Upper lobe of left lung (tissue), 6 donors: ENCODE data around the gene BGN. TPM values are rescaled to one million over a fixed set of nuclear protein-coding genes. Genes with fewer than 3 reads are reported as not detected.

Source experiments
- ATAC-seq, 2 donors: fragments of 200-7000 bp; cut with Tn5 transposase; one replicate each; pipeline ENCODE4 v1.9.1; 2022; ENCODE audit warnings: mild to moderate bottlenecking in 2 of 2, moderate library complexity in 2 of 2; ENCODE audit not compliant: low FRiP score in 2 of 2
- DNase-seq, 2 donors: peaks; one replicate each; pipeline ENCODE4 v3.0.0-alpha.2; 2019 to 2020
- H3K27ac ChIP-seq, 4 donors: fragments of 200-600 bp; sonication (generic); one replicate each; pipeline ENCODE4 v1.5.1; 2016 to 2019
- H3K27me3 ChIP-seq, 4 donors: fragments of 200-600 bp; sonication (generic); one replicate each; pipeline ENCODE4 v1.5.1; 2017 to 2019
- H3K36me3 ChIP-seq, 4 donors: fragments of 200-600 bp; sonication (generic); one replicate each; pipeline ENCODE4 v1.5.1; 2016 to 2019
- H3K4me1 ChIP-seq, 4 donors: fragments of 200-600 bp; sonication (generic); one replicate each; pipeline ENCODE4 v1.5.1; 2018 to 2019
- H3K4me3 ChIP-seq, 4 donors: fragments of 200-600 bp; sonication (generic); one replicate each; pipeline ENCODE4 v1.5.1; 2017 to 2019; ENCODE audit warnings: mild to moderate bottlenecking in 2 of 4, moderate library complexity in 1 of 4
- H3K9me3 ChIP-seq, 4 donors: fragments of 200-600 bp; sonication (generic); one replicate each; pipeline ENCODE4 v1.5.1; 2018 to 2019
- CTCF ChIP-seq, 6 experiments: fragments of 450-650 bp in 4 of 6; fragments of 200-600 bp in 2 of 6; sonication (generic) in 2 of 6; IDR thresholded peaks; one replicate each; pipeline ENCODE4 v1.5.1; 2016 to 2019; ENCODE audit warnings: antibody characterized with exemption in 6 of 6
- EP300 ChIP-seq, 4 donors: sonication (generic); formaldehyde crosslinking; IDR thresholded peaks; one replicate each; pipeline ENCODE4 v1.5.1; 2017; ENCODE audit warnings: antibody characterized with exemption in 4 of 4, control low read depth in 2 of 4
- POLR2A ChIP-seq, 4 donors: fragments of 450-650 bp; IDR thresholded peaks; one replicate each; pipeline ENCODE4 v1.5.1; 2016 to 2017; ENCODE audit warnings: antibody characterized with exemption in 4 of 4, mild to moderate bottlenecking in 2 of 4
- POLR2AphosphoS5 ChIP-seq, 2 donors: sonication (generic); formaldehyde crosslinking; IDR thresholded peaks; one replicate each; pipeline ENCODE4 v1.5.1; 2017; ENCODE audit warnings: antibody characterized with exemption in 2 of 2
- WGBS, 2 donors: methylation state at CpG; one replicate each; pipeline ENCODE4 v1.1.5; 2017 to 2018; 5-methylcytosine and 5-hydroxymethylcytosine counted together
- total RNA-seq, 6 donors: library from RNA; depleted of rRNA in 4 of 6; stranded (reverse); fragments of >200 nt in 4 of 6; gene quantifications; one replicate each; pipeline versions ENCODE4 v1.1.0 to v1.2.1, GENCODE V29; 2016 to 2021
- donor health status: DM: no; HTN: no; CAD: no; lungs with moderate emphysema.
- donor health status: DM: no; HTN: yes; CAD: no; lungs with severe emphysema.

BGN gene
- total RNA-seq, 6 donors from 2014 or later = 13.0 to 251 (median 86.3) TPM

GRCh38 chrX:153530411-153531129 is 35.8 kb downstream of the BGN start:
- Histone ChIP-seq H3K4me3 (no peak overlapping the region), H3K27me3 (peaks cover 0 to 4% (median 0%) of the 10 kb centered on the region in 4 donors), H3K36me3 (no peaks in the 10 kb centered on the region), H3K27ac (no peak overlapping the region), H3K9me3 (no peaks in the 10 kb centered on the region), H3K4me1 (no peaks in the 10 kb centered on the region)
- TF ChIP-seq EP300 (IDR thresholded peaks at IDR 0.05) (no peak), POLR2A (IDR thresholded peaks at IDR 0.05) (no peak), POLR2AphosphoS5 (IDR thresholded peaks at IDR 0.05) (no peak), CTCF (IDR thresholded peaks at IDR 0.05) (no peak)
- ATAC-seq (no peak), DNase-seq (peak in 1 of 2 donors; percentile 52)
- 26 to 65% methylated on average over 5 to 20 of the region's 20 CpGs for WGBS, 2 donors

GRCh38 chrX:153533091-153533490 is 38.3 kb downstream of the BGN start:
- no peak for DNase-seq
- TF ChIP-seq CTCF (IDR thresholded peaks at IDR 0.05) (no peak), EP300 (IDR thresholded peaks at IDR 0.05) (no peak), POLR2A (IDR thresholded peaks at IDR 0.05) (no peak), POLR2AphosphoS5 (IDR thresholded peaks at IDR 0.05) (no peak)
- 65 to 83% methylated on average over 9 to 15 of the region's 15 CpGs for WGBS, 2 donors
- H3K4me3 ChIP-seq = no peak overlapping the region
- no peak for ATAC-seq
- peaks cover 0 to 4% (median 0%) of the 10 kb centered on the region in 4 donors for H3K27me3 ChIP-seq
- H3K27ac ChIP-seq = no peak overlapping the region
- H3K36me3 ChIP-seq = no peaks in the 10 kb centered on the region
- no peaks in the 10 kb centered on the region for H3K4me1 ChIP-seq
- H3K9me3 ChIP-seq = no peaks in the 10 kb centered on the region

GRCh38 chrX:153537080-153537479 is 42.3 kb downstream of the BGN start:
- ATAC-seq = no peak
- Histone ChIP-seq H3K4me3 (no peak overlapping the region), H3K36me3 (no peaks in the 10 kb centered on the region), H3K27ac (no peak overlapping the region), H3K27me3 (peaks cover 0 to 4% (median 0%) of the 10 kb centered on the region in 4 donors), H3K9me3 (no peaks in the 10 kb centered on the region), H3K4me1 (no peaks in the 10 kb centered on the region)
- TF ChIP-seq EP300 (IDR thresholded peaks at IDR 0.05) = no peak
- no peak for TF ChIP-seq POLR2AphosphoS5 (IDR thresholded peaks at IDR 0.05)
- TF ChIP-seq CTCF (IDR thresholded peaks at IDR 0.05) = no peak
- TF ChIP-seq POLR2A (IDR thresholded peaks at IDR 0.05) = no peak
- peak in 1 of 2 donors; percentile 42 for DNase-seq
- WGBS, 2 donors = 84% methylated on average over 11 of the region's 11 CpGs; no CpG with 5 or more reads in 1 of the 2 donors

GRCh38 chrX:153537526-153538295 is 42.9 kb downstream of the BGN start:
- TF ChIP-seq POLR2AphosphoS5 (IDR thresholded peaks at IDR 0.05) (no peak), POLR2A (IDR thresholded peaks at IDR 0.05) (no peak), CTCF (IDR thresholded peaks at IDR 0.05) (no peak), EP300 (IDR thresholded peaks at IDR 0.05) (no peak)
- Histone ChIP-seq H3K4me3 (no peak overlapping the region), H3K27me3 (peaks cover 0 to 4% (median 0%) of the 10 kb centered on the region in 4 donors), H3K4me1 (no peaks in the 10 kb centered on the region), H3K27ac (no peak overlapping the region), H3K9me3 (no peaks in the 10 kb centered on the region), H3K36me3 (no peaks in the 10 kb centered on the region)
- DNase-seq (peak in 1 of 2 donors; percentile 43), ATAC-seq (no peak)
- 78% methylated on average over 24 of the region's 26 CpGs; no CpG with 5 or more reads in 1 of the 2 donors for WGBS, 2 donors
